ENCODE measurements around the gene POLR2E.

- TF ChIP-seq POLR2AphosphoS5 (IDR thresholded peaks at IDR 0.05; ENCODE audit: low read depth, low read length) (no peak), ZNF274 (IDR thresholded peaks at IDR 0.05; ENCODE audit: low read depth, low read length) (no peak), REST (IDR thresholded peaks at IDR 0.05; ENCODE audit: low read depth) (no peak)
- TF ChIP-seq, protein P1, sequence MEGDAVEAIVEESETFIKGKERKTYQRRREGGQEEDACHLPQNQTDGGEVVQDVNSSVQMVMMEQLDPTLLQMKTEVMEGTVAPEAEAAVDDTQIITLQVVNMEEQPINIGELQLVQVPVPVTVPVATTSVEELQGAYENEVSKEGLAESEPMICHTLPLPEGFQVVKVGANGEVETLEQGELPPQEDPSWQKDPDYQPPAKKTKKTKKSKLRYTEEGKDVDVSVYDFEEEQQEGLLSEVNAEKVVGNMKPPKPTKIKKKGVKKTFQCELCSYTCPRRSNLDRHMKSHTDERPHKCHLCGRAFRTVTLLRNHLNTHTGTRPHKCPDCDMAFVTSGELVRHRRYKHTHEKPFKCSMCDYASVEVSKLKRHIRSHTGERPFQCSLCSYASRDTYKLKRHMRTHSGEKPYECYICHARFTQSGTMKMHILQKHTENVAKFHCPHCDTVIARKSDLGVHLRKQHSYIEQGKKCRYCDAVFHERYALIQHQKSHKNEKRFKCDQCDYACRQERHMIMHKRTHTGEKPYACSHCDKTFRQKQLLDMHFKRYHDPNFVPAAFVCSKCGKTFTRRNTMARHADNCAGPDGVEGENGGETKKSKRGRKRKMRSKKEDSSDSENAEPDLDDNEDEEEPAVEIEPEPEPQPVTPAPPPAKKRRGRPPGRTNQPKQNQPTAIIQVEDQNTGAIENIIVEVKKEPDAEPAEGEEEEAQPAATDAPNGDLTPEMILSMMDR (IDR thresholded peaks at IDR 0.05 in 2 of 3, conservative IDR thresholded peaks at IDR 0.05 in 1 of 3; ENCODE audit: borderline replicate concordance in 1 of 3, insufficient read depth in 1 of 3, low read depth in 2 of 3, low read length in 2 of 3) = no peak
Measured at GRCh38 chr19:1085676-1086442, 9.3 kb downstream of the POLR2E start.
